ENCODE results near the gene ZNF100. TPM values are rescaled to one million over a fixed set of nuclear protein-coding genes. Genes with fewer than 3 reads are reported as not detected.
A peak's percentile ranks its signal among the peaks of the same experiment; 100 is the strongest.
"Not testable (repeated sequence)": the region's sequence is repeated elsewhere in the genome, so short reads cannot be mapped to it uniquely, and the experiment has no call there.

Gene ZNF100
- 1.9 TPM for polyA plus RNA-seq (2013, experiment 1 of 2)
- 2.1 TPM for polyA plus RNA-seq (2013, experiment 2 of 2)

DNA sequence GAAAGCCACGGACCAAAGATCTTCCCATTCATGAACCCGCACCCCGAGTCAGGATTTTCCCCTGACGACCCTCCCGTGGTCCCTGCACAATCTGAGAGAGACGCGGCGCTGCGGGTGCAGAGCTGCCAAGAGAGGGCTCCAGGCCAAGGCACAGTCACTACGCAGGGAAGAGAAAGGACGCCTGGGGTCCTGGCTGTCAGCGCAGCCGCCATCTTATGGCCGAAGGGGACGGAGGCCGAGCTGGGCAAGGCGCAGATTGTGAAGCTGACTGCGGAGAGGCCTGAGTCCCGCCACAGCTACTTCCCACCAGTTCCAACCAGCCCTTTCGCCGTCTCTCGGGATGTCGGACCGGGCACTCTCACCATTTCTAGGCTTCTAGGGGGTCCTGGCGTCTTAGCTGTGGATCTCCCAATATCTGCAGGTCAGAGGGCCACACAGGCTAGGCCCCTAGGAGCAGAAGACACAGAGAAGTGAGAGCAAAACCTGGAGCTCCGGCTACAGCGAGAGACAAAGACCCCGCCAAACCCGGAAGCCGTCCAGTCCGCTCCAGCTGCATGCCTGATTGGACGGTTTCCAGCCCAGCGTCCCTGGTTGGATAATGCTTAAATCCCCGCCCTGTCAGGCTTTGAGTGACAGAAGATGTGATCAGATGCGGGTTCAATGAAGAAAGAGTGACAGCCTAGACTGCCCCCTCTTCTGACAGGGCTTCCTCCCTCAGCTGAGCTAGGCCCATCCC is at the start of gene ZNF100:
Gene ZNF100, minus strand, starts transcription at position 515 of the 736 bp plus-strand sequence. Its CDS starts 150 bp downstream, at position 365.
- H3K4ac ChIP-seq (ENCODE audit: low read depth in 1 of 2, low read length in 2 of 2), result no peak within 1 kb of the TSS
- no peaks in the 10 kb centered on the region for H3K27me3 ChIP-seq (ENCODE audit: control insufficient read depth in 1 of 2, insufficient read depth in 1 of 2, low read length in 2 of 2)
- peak within 1 kb of the TSS; percentile 98 for H3K9ac ChIP-seq (ENCODE audit: low read length)
- H4K91ac ChIP-seq (ENCODE audit: low read length), result no peak within 1 kb of the TSS
- peaks cover 20% of the 10 kb centered on the region for H3K9me3 ChIP-seq (ENCODE audit: control insufficient read depth, low read length)
- no peak within 1 kb of the TSS for H2BK120ac ChIP-seq (ENCODE audit: low read depth, low read length)
- no peak within 1 kb of the TSS for H2BK5ac ChIP-seq (ENCODE audit: low read depth, low read length, poor library complexity, severe bottlenecking)
- no peak within 1 kb of the TSS for H2BK12ac ChIP-seq (ENCODE audit: low read length in 2 of 2)
- H3K4me2 ChIP-seq (ENCODE audit: low read length, poor library complexity, severe bottlenecking), result peak within 1 kb of the TSS; percentile 70
- no peak within 1 kb of the TSS for H2AK5ac ChIP-seq (ENCODE audit: low read length, severe bottlenecking)
- peak within 1 kb of the TSS; percentile 79 to 94 for H3K4me3 ChIP-seq (ENCODE audit: insufficient read depth in 1 of 2, low read depth in 1 of 2, low read length in 2 of 2)
- peak within 1 kb of the TSS in 1 of 2 experiments; percentile 23 for H3K14ac ChIP-seq (ENCODE audit: low read length in 2 of 2)
- peaks cover 3 to 31% of the 10 kb centered on the region in 2 experiments for H3K36me3 ChIP-seq (ENCODE audit: control insufficient read depth in 1 of 2, insufficient read depth in 2 of 2, low read depth in 1 of 2, low read length in 2 of 2)
- H3K18ac ChIP-seq (ENCODE audit: low read depth in 1 of 2, low read length in 2 of 2), result peak within 1 kb of the TSS; percentile 3 to 67
- H2AFZ ChIP-seq (ENCODE audit: low read depth, low read length), result peak within 1 kb of the TSS; percentile 80
- H3K27ac ChIP-seq (ENCODE audit: low read length, poor library complexity, severe bottlenecking), result peak within 1 kb of the TSS; percentile 52
- H2BK15ac ChIP-seq (ENCODE audit: low read depth, poor library complexity, severe bottlenecking), result no peak within 1 kb of the TSS
- peaks cover 15% of the 10 kb centered on the region for H3K79me1 ChIP-seq (replicated peaks; ENCODE audit: low read length, poor library complexity, severe bottlenecking)
- WGBS, result under 1% methylated on average over 34 of the region's 35 CpGs
- no peaks in the 10 kb centered on the region for H3K4me1 ChIP-seq (ENCODE audit: control insufficient read depth, insufficient read depth, low read depth, low read length)
- peak within 1 kb of the TSS; percentile 68 for H4K8ac ChIP-seq (ENCODE audit: low read length)
- H3K23ac ChIP-seq (ENCODE audit: low read length in 2 of 2), result no peak within 1 kb of the TSS
- DNase-seq, result peak; percentile 92

DNA sequence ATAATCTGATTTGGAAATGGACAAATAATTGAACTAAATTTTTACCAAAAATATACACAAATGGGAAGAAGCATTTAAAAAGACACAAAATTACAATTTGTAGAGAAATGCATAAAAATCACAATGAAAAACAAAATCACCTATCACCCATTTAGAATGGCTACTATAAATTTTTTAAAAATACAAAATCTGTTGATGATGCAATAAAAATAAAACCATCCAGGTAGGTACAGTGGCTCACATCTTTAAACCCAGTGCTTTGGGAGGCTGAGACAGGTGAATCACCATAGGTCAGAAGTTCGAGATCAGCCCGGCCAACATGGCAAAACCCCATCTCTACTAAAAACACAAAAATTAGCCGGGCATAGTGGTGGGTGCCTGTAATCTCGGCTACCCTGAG is 45.1 kb upstream of the ZNF100 start:
- H3K14ac ChIP-seq (ENCODE audit: low read length in 2 of 2), result no peak overlapping the region
- no peak overlapping the region for H3K27ac ChIP-seq (ENCODE audit: low read length, poor library complexity, severe bottlenecking)
- H3K9me3 ChIP-seq (ENCODE audit: control insufficient read depth, low read length), result peaks cover 99% of the 10 kb centered on the region
- no peak overlapping the region for H2BK120ac ChIP-seq (ENCODE audit: low read depth, low read length)
- no peaks in the 10 kb centered on the region for H3K4me1 ChIP-seq (ENCODE audit: control insufficient read depth, insufficient read depth, low read depth, low read length)
- no peaks in the 10 kb centered on the region for H3K27me3 ChIP-seq (ENCODE audit: control insufficient read depth in 1 of 2, insufficient read depth in 1 of 2, low read length in 2 of 2)
- no peak overlapping the region for H3K9ac ChIP-seq (ENCODE audit: low read length)
- H3K4me3 ChIP-seq (ENCODE audit: insufficient read depth in 1 of 2, low read depth in 1 of 2, low read length in 2 of 2), result peak overlapping the region in 1 of 2 experiments; percentile 39
- no peak overlapping the region for H3K4me2 ChIP-seq (ENCODE audit: low read length, poor library complexity, severe bottlenecking)
- H3K79me1 ChIP-seq (replicated peaks; ENCODE audit: low read length, poor library complexity, severe bottlenecking), result peaks cover 8% of the 10 kb centered on the region
- H3K36me3 ChIP-seq (ENCODE audit: control insufficient read depth in 1 of 2, insufficient read depth in 2 of 2, low read depth in 1 of 2, low read length in 2 of 2), result peaks cover 39 to 96% of the 10 kb centered on the region in 2 experiments
- H2AK5ac ChIP-seq (ENCODE audit: low read length, severe bottlenecking), result no peak overlapping the region
- 100% methylated on average over 2 of the region's 4 CpGs for WGBS
- no peak for DNase-seq
- no peak overlapping the region for H3K23ac ChIP-seq (ENCODE audit: low read length in 2 of 2)
- no peak overlapping the region for H3K18ac ChIP-seq (ENCODE audit: low read depth in 1 of 2, low read length in 2 of 2)
- H2BK15ac ChIP-seq (ENCODE audit: low read depth, poor library complexity, severe bottlenecking), result no peak overlapping the region
- no peak overlapping the region for H3K4ac ChIP-seq (ENCODE audit: low read depth in 1 of 2, low read length in 2 of 2)
- H4K91ac ChIP-seq (ENCODE audit: low read length), result no peak overlapping the region
- no peak overlapping the region for H4K8ac ChIP-seq (ENCODE audit: low read length)
- H2BK12ac ChIP-seq (ENCODE audit: low read length in 2 of 2), result no peak overlapping the region
- H2AFZ ChIP-seq (ENCODE audit: low read depth, low read length), result no peak overlapping the region
- H2BK5ac ChIP-seq (ENCODE audit: low read depth, low read length, poor library complexity, severe bottlenecking), result no peak overlapping the region

DNA sequence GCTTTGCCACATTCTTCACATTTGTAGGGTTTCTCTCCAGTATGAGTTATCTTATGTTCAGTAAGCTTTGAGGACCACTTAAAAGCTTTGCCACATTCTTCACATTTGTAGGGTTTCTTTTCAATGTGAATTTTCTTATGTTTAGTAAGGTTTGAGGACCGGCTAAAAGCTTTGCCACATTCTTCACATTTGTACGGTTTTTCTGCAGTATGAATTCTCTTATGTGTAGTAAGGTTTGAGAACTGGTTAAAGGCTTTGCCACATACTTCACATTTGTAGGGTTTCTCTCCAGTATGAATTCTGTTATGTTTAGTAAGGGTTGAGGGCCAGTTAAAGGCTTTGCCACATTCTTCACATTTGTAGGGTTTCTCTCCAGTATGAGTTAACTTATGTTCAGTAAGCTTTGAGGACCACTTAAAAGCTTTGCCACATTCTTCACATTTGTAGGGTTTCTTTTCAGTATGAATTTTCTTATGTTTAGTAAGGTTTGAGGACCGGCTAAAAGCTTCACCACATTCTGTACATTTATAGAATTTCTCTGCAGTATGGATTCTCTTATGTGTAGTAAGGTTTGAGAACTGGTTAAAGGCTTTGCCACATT is 41.1 kb upstream of the ZNF100 start:
- not testable (repeated sequence) for H3K79me1 ChIP-seq (replicated peaks; ENCODE audit: low read length, poor library complexity, severe bottlenecking); H2BK15ac ChIP-seq (ENCODE audit: low read depth, poor library complexity, severe bottlenecking); H2BK120ac ChIP-seq (ENCODE audit: low read depth, low read length); H2BK12ac ChIP-seq (ENCODE audit: low read length in 2 of 2); H3K4me2 ChIP-seq (ENCODE audit: low read length, poor library complexity, severe bottlenecking); H3K9ac ChIP-seq (ENCODE audit: low read length); DNase-seq; H2AK5ac ChIP-seq (ENCODE audit: low read length, severe bottlenecking); H2BK5ac ChIP-seq (ENCODE audit: low read depth, low read length, poor library complexity, severe bottlenecking); H3K27ac ChIP-seq (ENCODE audit: low read length, poor library complexity, severe bottlenecking); H3K4me1 ChIP-seq (ENCODE audit: control insufficient read depth, insufficient read depth, low read depth, low read length); H4K91ac ChIP-seq (ENCODE audit: low read length); H3K4ac ChIP-seq (ENCODE audit: low read depth in 1 of 2, low read length in 2 of 2); H2AFZ ChIP-seq (ENCODE audit: low read depth, low read length); H3K23ac ChIP-seq (ENCODE audit: low read length in 2 of 2); H4K8ac ChIP-seq (ENCODE audit: low read length); H3K27me3 ChIP-seq (ENCODE audit: control insufficient read depth in 1 of 2, insufficient read depth in 1 of 2, low read length in 2 of 2); H3K14ac ChIP-seq (ENCODE audit: low read length in 2 of 2); H3K18ac ChIP-seq (ENCODE audit: low read depth in 1 of 2, low read length in 2 of 2)
- WGBS, result 100% methylated on average over 2 of the region's 3 CpGs
- H3K4me3 ChIP-seq (ENCODE audit: insufficient read depth in 1 of 2, low read depth in 1 of 2, low read length in 2 of 2), result peak overlapping the region in 1 of 2 experiments; percentile 55
- peaks cover 16 to 62% of the 10 kb centered on the region in 2 experiments for H3K36me3 ChIP-seq (ENCODE audit: control insufficient read depth in 1 of 2, insufficient read depth in 2 of 2, low read depth in 1 of 2, low read length in 2 of 2)
- H3K9me3 ChIP-seq (ENCODE audit: control insufficient read depth, low read length), result peaks cover 98% of the 10 kb centered on the region

DNA sequence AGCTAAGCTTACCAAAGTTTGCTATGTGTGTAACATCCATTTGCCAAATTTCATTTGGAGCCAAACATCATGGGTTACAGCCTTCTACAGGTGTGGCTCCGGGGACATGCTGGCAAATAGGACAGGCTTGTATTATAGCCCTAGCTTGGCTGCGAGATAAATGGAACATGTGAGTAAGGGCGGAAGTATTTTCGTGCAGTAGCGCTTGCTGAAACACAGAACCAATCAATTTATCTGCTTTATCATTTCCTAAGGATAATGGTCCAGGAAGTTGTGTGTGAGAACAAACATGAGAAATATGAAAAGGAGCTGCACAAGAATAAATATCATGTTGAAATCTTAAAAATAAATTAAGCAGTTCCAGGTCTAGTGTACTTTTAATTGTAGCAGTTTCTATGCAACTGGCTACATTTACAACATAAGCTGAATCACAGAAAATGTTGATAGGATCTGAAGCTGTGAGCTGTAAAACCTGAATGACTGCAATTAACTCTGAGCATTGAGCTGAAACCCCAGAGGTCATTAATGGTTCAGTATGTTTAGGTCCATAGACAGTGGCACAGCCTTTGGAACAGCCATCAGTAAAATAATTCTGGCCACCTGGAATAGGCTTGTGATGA is 22.2 kb upstream of the ZNF100 start:
- H3K27me3 ChIP-seq (ENCODE audit: control insufficient read depth in 1 of 2, insufficient read depth in 1 of 2, low read length in 2 of 2), result no peaks in the 10 kb centered on the region
- H4K91ac ChIP-seq (ENCODE audit: low read length), result no peak overlapping the region
- H2AFZ ChIP-seq (ENCODE audit: low read depth, low read length), result no peak overlapping the region
- H2BK5ac ChIP-seq (ENCODE audit: low read depth, low read length, poor library complexity, severe bottlenecking), result no peak overlapping the region
- no peak overlapping the region for H3K4ac ChIP-seq (ENCODE audit: low read depth in 1 of 2, low read length in 2 of 2)
- no peak overlapping the region for H4K8ac ChIP-seq (ENCODE audit: low read length)
- no peak overlapping the region for H3K14ac ChIP-seq (ENCODE audit: low read length in 2 of 2)
- no peak overlapping the region for H3K27ac ChIP-seq (ENCODE audit: low read length, poor library complexity, severe bottlenecking)
- H3K9me3 ChIP-seq (ENCODE audit: control insufficient read depth, low read length), result peaks cover 61% of the 10 kb centered on the region
- DNase-seq, result no peak
- no peak overlapping the region for H2AK5ac ChIP-seq (ENCODE audit: low read length, severe bottlenecking)
- no peaks in the 10 kb centered on the region for H3K4me1 ChIP-seq (ENCODE audit: control insufficient read depth, insufficient read depth, low read depth, low read length)
- no peak overlapping the region for H3K9ac ChIP-seq (ENCODE audit: low read length)
- H2BK15ac ChIP-seq (ENCODE audit: low read depth, poor library complexity, severe bottlenecking), result no peak overlapping the region
- H3K18ac ChIP-seq (ENCODE audit: low read depth in 1 of 2, low read length in 2 of 2), result no peak overlapping the region
- no peak overlapping the region for H2BK120ac ChIP-seq (ENCODE audit: low read depth, low read length)
- no peak overlapping the region for H3K23ac ChIP-seq (ENCODE audit: low read length in 2 of 2)
- H3K4me3 ChIP-seq (ENCODE audit: insufficient read depth in 1 of 2, low read depth in 1 of 2, low read length in 2 of 2), result no peak overlapping the region
- H3K36me3 ChIP-seq (ENCODE audit: control insufficient read depth in 1 of 2, insufficient read depth in 2 of 2, low read depth in 1 of 2, low read length in 2 of 2), result no peaks in the 10 kb centered on the region
- H3K79me1 ChIP-seq (replicated peaks; ENCODE audit: low read length, poor library complexity, severe bottlenecking), result no peaks in the 10 kb centered on the region
- H3K4me2 ChIP-seq (ENCODE audit: low read length, poor library complexity, severe bottlenecking), result no peak overlapping the region
- WGBS, result 88% methylated on average over 1 of the region's 5 CpGs
- no peak overlapping the region for H2BK12ac ChIP-seq (ENCODE audit: low read length in 2 of 2)

All from mesenchymal stem cell (in vitro differentiated cells and primary cell).